H4 (cell line): ENCODE data around the gene SLC1A5. TPM values are rescaled to one million over a fixed set of nuclear protein-coding genes. Genes with fewer than 3 reads are reported as not detected.
"Not testable (repeated sequence)": the region's sequence is repeated elsewhere in the genome, so short reads cannot be mapped to it uniquely, and the experiment has no call there.

Experiments
- DNase-seq: peaks from one replicate; pipeline ENCODE4 v3.0.0-alpha.2; 2015; ENCODE audit warnings: low spot score
- total RNA-seq: library from RNA; depleted of rRNA; stranded (reverse); fragments of >200 nt; shearing (Covaris generic); gene quantifications from 2 replicates; pipeline ENCODE4 v1.2.3, GENCODE V29; 2014

SLC1A5 gene
- total RNA-seq, 1 experiment from 2014 or later = 159 TPM

DNA sequence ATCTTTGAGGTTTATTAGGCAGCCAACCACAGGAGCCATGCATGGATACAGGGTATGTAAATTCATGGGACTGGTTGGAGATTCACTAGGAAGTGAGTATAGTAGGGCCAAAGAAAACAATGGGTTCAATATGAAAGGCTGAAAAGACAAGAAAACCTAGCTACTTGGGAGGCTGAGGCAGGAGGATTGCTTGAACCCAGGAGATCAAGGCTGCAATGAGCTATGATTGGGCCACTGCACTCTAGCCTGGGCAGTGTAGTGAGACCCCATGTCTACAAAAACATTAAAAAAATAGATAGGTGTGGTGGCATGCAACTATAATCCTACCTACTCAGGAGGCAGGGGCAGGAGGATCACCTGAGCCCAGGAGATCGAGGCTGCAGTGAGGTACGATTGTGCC is 10.3 kb upstream of the SLC1A5 start:
- no peak for DNase-seq

DNA sequence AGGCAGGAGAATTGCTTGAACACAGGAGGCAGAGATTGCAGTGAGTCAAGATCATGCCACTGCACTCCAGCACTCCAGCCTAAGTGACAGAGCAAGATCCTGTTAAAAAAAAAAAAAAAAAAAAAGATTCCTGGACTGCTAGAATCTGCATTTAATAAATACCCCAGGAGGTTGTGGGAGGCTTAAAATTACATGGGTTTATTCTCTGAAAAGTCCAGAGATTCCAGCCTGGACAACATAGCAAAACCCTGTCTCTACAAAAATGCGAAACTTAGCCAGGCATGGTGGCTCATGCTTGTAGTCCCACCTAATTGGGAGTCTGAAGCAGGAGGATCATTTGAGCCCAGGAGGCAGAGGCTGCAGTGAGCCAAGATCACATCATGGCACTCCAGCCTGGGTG is 9.5 kb upstream of the SLC1A5 start:
- no peak for DNase-seq

DNA sequence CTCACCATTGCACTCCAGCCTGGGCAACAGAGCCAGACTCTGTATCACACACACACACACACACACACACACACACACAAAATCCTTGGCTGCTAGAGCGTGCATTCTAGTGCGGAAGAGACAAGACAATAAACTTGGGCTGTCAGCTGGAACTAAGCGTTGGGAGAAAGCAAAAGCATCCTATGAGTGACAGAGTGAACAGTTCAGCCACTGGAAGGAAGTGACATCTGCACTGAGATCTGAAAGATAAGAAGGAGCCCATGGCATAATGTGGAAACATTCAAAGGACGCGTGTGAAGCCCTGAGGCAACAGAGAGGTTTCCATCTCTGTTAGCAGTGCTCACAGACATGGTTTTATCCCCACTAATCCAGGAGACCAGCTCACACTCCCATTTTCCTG is 3.5 kb upstream of the SLC1A5 start:
- DNase-seq = no peak

DNA sequence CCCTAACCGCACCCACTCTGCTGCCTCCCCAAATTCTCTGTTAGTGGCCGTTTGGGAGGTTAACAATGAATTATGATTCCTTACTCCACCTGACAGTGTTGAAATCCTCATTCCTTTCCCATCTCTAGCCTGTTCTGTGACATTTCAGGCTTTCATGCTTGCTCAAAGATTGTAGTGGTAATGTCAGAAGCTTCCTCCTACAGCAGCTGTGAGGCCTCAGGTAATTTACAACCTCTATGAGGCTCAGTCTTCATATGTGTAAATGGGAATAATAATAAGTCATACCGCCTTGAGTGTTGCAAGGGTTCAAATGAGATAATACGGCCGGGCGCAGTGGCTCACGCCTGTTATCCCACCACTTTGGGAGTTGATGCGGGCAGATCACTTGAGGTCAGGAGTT is 977 bp upstream of the SLC1A5 start:
- DNase-seq = no peak

DNA sequence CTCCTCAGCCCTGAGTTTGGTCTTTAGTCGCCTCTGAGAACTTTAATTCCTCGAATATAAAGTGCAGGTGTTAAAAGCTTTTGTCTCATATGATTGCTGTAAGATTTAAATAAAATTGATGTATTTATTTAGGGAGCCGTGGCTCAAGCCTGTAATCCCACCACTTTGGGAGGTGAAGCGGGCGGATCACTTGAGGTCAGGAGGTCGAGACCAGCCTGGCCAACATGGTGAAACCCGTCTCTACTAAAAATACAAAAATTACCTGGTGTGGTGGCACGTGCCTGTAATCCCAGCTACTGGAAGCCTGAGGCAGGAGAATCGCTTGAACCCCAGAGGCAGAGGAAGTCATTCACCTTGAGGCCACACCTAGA is 559 bp upstream of the SLC1A5 start:
- DNase-seq = no peak

DNA sequence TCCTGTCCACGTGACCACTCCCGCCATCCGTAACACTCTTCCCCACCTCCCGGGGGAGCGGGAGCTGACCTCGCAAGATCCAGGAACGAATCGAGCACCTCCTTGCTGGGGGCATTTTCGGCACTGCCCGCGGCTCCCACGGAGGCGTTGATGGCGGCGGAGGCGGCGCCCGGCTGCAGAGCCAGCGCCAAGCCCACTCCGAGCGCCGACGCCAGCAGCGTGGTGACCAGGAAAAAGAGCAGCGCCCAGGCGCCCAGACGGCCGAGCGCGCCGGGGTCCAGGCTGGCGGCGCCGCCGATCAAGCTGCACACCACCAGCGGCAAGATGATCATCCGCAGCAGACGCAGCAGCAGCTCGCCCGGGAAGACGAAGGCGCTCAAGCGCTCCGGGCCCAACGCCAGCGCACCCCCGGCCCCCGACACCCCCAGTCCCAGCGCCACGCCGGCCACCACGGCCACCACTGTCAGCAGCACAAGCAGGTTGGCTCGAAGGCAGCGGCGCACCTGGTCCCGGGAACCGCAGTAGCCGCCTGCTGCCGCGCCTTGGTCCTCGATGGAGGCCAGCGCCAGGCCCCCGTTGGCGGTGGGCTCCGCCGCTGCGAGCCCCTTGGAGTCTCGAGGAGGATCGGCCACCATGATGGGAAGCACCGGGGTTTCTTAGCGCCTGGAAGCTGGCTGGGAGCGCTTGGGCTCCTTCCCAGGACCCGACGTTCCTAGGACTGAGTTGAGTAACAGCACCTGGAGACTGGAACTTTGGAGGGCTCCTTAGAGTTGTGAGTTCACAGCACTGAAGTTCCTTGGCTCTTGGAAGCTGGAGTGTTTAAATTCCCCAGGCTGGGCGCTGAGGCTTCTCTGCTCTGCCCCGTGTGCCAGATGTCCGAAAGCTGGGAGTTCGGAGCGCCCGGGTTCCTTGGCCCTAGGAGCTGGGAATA is 798 bp downstream of the SLC1A5 start:
- DNase-seq = peak; percentile 71

DNA sequence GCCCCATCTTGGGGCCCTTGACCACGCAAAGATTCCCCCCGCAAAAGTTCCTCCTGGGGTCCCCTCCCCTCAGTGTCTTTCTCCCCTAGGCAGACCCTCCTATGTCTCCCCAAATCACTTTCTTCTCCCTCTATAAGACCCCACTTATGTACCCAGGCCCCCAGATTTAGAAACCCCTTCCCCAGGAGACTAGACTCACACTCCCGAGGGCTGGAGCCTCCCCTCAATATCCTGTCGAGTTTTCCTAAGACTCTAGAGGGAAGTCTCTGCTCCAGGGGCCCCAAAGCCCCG is 1.4 kb downstream of the SLC1A5 start:
- DNase-seq = no peak

DNA sequence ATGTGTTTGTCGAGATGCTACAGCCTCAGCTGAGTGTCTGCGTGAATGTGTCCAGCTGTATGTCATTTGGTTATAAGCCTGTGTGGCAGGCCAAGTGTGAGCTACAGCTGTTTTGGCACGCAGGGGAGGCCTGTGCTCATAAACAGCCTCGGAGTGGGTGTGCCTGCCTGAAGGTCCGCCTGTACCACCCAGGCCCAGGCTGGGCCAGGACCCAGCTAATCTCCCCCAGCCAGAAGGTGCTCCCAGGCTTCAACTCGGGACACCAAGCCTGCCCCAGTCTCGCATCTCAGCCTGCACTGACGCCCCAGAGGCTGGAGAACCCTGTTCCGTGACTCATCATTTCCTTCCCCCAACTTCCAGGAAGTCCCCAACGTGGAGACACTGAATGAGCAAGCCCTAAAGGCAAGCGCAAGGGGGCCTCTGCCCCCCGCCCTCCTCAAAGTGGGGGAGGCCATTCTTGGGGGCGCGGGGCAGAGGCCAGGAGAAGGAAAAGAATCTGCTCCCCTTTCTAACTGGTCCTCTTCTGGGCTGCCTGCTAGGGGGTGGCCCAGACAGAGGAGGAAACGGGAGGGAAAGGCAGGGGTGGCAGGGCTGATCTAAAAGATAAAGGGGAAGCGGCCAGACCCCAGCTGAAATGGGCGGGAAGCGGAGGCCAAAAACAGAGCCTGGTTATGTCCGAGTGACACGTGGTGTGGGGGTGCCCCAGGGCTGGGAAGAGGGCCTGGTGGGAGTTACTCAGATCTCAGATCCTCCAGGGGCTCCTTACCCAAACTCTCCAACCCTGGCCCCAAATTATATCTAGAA is 2.0 kb downstream of the SLC1A5 start:
- peak; percentile 88 for DNase-seq

DNA sequence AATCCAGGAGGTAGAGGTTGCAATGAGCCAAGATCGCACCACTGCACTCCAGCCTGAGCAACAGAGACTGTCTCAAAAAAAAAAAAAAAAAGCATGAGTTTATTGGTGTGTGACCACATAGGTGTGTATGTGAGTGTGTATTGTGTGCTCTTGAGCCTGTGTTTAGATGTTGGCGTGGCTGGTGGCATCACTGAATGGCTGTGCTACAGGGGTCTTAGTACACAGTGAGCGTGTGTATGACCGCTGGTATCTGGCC is 2.5 kb downstream of the SLC1A5 start:
- DNase-seq = no peak

DNA sequence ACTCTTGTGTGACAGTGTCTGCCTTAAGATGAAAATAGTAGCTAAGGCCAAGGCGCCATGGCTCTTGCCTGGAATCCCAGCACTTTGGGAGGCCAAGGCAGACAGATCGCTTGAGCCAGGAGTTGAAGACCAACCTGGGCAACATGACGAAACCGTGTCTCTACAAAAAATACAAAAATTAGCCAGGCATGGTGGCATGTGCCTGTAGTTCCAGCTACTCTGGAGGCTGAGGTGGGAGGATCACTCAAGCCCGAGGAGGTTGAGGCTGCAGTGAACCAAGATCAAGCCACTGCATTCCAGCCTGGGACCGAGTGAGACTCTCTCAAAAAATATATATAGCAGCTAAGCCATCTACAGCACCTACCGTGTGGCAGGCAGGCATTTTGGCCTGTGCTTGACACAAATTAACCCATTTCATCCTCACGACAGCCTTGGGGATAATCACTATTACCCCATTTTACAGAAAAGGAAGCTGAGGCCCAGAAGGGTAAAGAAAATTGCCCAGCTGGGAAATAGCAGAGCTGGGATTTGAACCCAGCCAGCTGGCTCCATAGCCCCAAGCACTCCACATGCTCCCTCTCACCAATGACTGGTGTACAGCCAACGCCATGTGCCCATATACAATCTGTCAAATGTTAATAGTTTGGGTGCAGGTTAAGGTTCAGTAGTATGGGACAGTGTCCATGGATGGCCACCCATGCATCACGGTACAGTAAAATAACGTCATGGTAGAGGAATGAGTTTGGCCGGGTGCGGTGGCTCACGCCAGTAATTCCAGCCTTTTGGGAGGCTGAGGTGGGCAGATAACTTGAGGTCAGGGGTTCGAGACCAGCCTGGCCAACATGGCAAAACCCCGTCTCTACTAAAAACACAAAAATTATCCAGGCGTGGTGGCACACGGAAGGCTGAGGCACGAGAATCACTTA is 3.1 kb downstream of the SLC1A5 start:
- DNase-seq = peak; percentile 21

DNA sequence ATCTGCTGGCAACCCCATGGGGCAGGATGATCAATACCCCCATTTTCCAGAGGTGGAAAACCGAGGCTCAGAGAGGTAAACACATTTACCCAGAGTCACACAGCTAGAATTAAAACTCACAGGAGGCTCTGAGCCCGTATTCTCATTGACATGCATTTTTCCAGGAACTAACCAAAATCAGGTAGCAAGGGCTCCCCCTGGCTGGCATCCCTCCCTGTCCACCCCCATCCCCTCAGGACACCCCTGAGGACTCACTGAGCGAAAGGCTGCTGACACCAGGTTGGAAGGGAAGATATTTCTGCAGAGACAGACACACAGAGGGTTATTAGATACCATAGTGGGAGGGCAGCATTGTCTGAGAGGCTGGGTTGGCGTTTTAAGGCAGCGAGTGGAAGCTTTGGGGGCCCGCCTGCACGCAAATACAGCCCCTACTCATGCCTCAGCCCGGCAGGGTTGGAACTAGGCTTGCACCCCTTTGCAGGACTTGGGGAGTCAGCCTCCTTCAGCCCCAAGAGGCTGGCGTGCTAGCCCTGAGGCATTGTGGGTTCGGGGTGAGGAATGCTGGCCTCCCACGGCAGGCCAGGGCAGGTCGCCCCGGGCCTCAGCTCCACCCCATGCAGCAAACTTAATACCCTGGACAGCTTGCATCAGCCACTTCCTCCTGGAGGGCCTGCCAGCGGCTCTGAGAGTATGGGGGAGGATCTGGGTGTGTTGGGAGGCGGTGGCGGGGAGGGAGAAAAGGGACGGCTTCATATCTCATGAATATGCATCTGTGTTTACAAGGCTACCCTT is 3.9 kb downstream of the SLC1A5 start:
- peak; percentile 97 for DNase-seq

DNA sequence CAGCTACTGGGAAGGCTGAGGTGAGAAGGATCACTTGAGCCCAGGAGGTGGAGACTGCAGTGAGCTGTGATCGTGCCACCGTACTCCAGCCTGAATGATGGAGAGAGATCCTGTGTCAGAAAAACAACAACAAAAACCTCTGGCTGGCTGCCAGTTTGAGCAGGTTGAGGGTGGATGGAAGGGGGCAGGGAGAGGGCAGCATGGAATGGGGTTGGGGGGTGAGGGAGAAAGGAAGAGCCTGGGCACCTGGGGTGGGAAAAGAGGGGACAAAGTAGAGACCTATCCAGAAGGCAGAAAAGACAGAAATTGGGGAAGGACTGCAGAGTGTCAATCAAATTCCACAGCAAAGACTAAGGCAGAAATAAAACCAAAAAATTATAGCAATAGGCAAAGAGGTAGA is 4.7 kb downstream of the SLC1A5 start:
- DNase-seq = no peak

DNA sequence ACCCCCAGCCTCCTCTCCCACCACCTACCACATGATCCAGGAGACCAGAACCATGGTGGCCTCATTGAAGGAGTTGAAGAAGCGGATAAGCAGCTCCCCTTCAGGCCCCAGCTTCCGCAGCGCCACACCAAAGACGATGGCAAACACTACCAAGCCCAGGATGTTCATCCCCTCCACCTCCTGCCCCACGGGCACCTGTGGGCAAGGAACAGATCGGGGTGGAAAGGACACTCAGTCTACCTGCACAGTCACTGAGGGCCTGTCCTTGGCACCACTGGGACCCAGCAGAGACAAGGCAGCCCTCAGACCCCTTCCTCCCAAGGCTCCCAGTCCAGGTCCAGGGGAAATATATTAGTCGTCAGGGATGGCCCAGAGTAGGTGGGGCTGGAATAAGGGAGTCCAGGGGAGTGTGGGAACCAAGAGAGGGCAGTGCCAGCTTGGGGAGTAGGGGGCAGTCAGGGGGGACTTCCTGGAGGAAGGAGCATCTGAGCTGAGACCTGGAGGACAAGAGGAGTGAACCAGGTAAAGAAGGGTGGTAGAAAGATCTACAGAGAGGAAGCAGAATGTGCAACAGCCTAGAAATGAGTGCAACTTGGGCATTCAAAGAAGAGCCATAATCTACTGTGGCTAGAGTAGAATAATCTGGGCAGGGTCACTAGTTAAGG is 5.9 kb downstream of the SLC1A5 start:
- no peak for DNase-seq

DNA sequence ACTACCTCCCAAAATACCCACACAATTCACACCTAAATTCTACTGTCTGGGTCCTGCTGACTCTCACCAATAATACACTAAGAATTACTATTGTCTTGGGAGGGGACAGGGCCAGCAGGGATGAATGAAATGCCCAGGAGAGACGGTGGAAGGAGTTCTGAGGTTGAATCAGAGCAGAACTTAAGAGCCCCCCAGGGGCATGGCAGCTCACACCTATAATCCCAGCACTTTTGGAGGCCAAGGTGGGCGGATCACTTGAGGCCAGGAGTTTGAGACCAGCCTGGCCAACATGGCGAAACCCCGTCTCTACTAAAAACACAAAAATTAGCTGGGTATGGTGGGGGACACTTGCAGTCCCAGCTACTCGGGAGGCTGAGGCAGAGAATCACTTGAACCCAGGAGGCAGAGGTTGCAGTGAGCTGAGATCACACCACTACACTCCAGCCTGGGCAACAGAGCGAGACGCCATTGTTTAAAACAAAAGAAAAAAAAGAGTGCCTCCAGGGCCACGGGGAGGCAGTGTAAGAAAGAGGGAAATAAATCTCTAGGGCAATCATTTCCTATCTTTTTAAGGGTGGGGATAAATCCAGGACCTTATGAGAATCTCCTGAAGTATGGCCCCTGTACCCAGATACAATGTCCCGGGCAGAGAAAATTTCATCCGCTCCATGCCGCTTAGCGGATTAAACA is 10.3 kb downstream of the SLC1A5 start:
- DNase-seq = not testable (repeated sequence)

DNA sequence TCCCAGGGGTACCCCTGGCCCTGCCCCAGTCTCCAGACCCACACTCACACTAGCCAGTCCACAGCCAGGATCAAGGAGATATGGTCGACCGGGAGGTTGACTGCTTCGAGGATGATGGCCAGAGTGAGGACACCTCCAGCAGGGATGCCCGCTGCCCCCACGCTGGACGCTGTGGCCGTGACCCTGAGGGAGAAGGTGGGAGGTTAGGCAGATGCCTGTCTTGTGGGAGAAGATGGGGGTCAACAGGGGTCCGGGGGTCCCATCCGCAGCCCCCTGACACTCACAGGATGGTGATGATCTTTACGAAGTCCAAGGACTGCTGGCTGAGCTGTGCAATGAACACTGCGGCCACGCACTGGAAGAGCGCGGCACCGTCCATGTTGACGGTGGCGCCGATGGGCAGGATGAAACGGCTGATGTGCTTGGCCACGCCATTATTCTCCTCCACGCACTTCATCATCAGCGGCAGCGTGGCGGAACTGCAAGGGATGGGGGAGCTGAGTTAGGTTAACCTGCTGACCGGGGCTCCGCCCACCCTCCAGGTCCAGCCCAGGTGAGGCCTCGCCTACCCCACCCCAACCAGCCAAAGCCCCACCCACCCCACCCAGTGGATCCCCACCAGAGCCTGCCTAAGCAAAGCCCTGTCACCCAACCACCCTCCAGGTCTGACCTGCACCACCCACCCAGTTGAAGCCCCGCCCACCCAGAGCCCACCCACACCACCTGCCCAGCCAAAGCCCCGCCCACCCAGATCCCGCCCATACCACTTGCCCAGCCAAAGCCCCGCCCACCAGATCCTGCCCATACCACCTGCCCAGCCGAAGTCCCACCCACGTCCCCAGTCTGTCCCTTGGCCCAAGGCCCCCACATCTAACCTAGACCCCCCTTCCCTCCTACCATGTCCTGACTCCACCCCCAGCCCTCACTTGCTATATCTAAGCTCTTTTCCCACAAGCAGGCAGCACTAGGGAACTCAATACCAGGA is 11.2 kb downstream of the SLC1A5 start:
- DNase-seq = no peak

DNA sequence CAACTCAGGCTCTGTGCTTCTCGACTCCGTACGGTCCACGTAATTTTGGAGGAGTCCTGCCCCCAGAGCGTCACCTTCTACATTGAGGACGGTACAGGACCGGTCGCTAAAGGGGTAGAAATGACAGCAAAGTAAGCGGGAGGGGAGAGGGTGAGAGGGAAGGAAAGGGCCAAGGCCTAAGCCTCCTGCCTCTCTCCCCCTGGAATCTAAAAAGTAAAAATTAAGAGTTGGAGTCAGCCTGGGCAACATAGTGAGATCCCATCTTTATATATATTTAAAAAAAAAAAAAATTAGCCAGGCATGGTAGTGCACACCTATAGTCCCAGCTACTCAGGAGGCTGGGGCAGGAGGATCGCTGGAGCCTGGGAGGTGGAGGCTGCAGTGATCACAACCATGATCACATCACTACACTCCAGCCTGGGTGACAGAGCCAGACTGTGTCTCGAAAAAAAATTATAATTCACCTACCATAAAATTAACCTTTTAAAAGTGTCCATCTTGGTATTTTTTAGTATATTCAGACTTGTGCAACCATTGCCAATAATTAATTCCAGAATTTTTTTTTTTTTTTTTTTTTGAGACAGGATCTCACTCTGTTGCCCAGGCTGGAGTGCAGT is 12.6 kb downstream of the SLC1A5 start:
- DNase-seq = no peak

DNA sequence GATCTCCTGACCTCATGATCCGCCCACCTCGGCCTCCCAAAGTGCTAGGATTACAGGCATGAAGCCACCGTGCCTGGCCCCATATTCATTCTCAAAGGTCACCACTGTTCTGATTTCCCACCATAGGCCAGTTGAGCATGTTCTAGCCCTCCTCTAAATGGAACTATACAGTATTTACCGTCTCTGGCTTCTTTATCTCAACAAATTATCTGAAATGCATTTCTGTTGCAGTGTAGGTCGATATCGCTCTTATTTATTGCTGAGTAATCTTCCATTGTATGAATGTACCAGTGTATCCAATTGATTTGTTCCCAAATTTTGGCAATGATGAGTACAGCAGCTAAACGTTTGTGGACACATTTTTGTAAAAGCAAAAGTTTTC is 15.4 kb downstream of the SLC1A5 start:
- DNase-seq = no peak

DNA sequence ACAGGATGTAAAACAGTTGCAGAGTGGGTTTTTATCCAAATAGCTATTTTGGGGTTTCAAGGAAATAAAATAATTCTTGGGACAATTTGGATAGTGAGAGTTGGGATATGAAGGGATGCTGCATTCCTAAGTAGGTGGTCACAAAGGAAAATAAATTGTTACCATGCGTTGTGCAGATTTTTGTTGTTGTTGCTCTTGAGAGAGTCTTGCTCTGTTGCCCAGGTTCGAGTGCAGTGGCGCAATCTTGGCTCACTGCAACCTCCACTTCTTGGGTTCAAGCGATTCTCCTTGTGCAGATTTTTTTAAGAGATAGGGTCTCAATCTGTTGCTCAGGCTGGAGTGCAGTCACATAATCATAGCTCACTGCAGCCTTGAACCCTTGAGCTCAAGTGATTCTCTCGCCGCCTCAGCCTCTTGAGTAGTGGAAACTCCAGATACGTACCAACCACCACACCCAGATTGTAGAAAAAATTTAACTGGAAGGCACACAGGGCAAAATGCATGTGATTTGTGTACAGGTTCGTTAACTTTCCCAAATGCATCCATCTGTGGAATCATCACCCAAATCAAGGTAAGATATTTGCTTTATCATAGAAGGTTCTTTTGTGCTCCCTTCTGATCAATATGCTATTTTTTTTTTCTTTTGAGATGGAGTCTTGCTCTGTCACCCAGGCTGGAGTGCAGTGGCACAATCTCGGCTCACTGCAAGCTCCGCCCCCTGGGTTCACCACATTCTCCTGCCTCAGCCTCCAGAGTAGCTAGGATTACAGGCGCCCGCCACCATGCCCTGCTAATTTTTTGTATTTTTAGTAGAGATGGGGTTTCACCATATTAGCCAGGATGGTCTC is 16.0 kb downstream of the SLC1A5 start:
- DNase-seq = no peak
